GM23338 (cell line): ENCODE results near the gene ROR1. TPM values are rescaled to one million over a fixed set of nuclear protein-coding genes. Genes with fewer than 3 reads are reported as not detected.

ENCODE experiments used
- ATAC-seq: fragments of 200-7000 bp; cut with Tn5 transposase; 3 replicates; pipeline ENCODE4 v1.9.1; 2020
- DNase-seq: peaks from one replicate; pipeline ENCODE4 v3.0.0-alpha.2; 2015; ENCODE audit warnings: low spot score
- H2AFZ ChIP-seq: fragments of 200-600 bp; sonication (generic); 2 replicates; pipeline ENCODE4 v1.8.0; 2016; ENCODE audit warnings: antibody characterized with exemption, mild to moderate bottlenecking, moderate library complexity
- H3F3A ChIP-seq: fragments of 200-600 bp; sonication (generic); replicated peaks from 2 replicates; pipeline ENCODE4 v1.8.0; 2017; ENCODE audit warnings: antibody characterized with exemption, mixed run types, low read depth
- H3K27ac ChIP-seq: fragments of 200-600 bp; sonication (generic); 2 replicates; pipeline ENCODE4 v1.6.1; 2016; ENCODE audit warnings: low read depth
- H3K27me3 ChIP-seq: fragments of 200-600 bp; sonication (generic); 2 replicates; pipeline ENCODE4 v1.8.0; 2016; ENCODE audit warnings: mild to moderate bottlenecking, mixed run types, moderate library complexity; ENCODE audit not compliant: insufficient read depth
- H3K36me3 ChIP-seq: fragments of 200-600 bp; sonication (generic); 2 replicates; pipeline ENCODE4 v1.8.0; 2016; ENCODE audit warnings: mild to moderate bottlenecking; ENCODE audit not compliant: insufficient read depth
- H3K4me1 ChIP-seq: fragments of 200-600 bp; sonication (generic); 2 replicates; pipeline ENCODE4 v1.8.0; 2016; ENCODE audit warnings: mild to moderate bottlenecking, moderate library complexity; ENCODE audit not compliant: insufficient read depth
- H3K4me2 ChIP-seq: fragments of 200-600 bp; sonication (generic); 2 replicates; pipeline ENCODE4 v1.7.1; 2017; ENCODE audit warnings: mixed run types
- H3K4me3 ChIP-seq: fragments of 200-600 bp; sonication (generic); 2 replicates; pipeline ENCODE4 v1.6.1; 2016; ENCODE audit warnings: mixed run types
- H3K79me2 ChIP-seq: fragments of 200-600 bp; sonication (generic); replicated peaks from 2 replicates; pipeline ENCODE4 v1.8.0; 2017; ENCODE audit warnings: mild to moderate bottlenecking; ENCODE audit not compliant: insufficient read depth
- H3K9me2 ChIP-seq: fragments of 200-600 bp; sonication (generic); 2 replicates; pipeline ENCODE4 v1.8.0; 2017; ENCODE audit not compliant: insufficient read depth
- H4K20me1 ChIP-seq: fragments of 200-600 bp; sonication (generic); replicated peaks from 2 replicates; pipeline ENCODE4 v1.8.0; 2017; ENCODE audit warnings: mild to moderate bottlenecking; ENCODE audit not compliant: insufficient read depth
- H3K27ac Mint-ChIP-seq: 2 replicates; pipeline ENCODE4 v1.8.0; 2020; ENCODE audit warnings: inconsistent platforms, mild to moderate bottlenecking, moderate library complexity, mixed read lengths
- H3K27me3 Mint-ChIP-seq: 3 replicates; pipeline ENCODE4 v1.8.0; 2022; ENCODE audit warnings: low read depth, mild to moderate bottlenecking, moderate library complexity, mixed read lengths, inconsistent platforms; ENCODE audit not compliant: insufficient read depth, poor library complexity
- H3K36me3 Mint-ChIP-seq: 3 replicates; pipeline ENCODE4 v1.8.0; 2021; ENCODE audit warnings: low read depth, mild to moderate bottlenecking, inconsistent platforms, moderate library complexity, mixed read lengths
- H3K4me1 Mint-ChIP-seq: 3 replicates; pipeline ENCODE4 v1.8.0; 2020; ENCODE audit warnings: mild to moderate bottlenecking, inconsistent platforms, mixed read lengths
- H3K4me3 Mint-ChIP-seq: 3 replicates; pipeline ENCODE4 v1.8.0; 2021; ENCODE audit warnings: moderate library complexity, mild to moderate bottlenecking, inconsistent platforms, mixed read lengths
- H3K9me3 Mint-ChIP-seq: 3 replicates; pipeline ENCODE4 v1.8.0; 2020; ENCODE audit warnings: moderate library complexity, mild to moderate bottlenecking, inconsistent platforms, mixed read lengths
- CREB1 ChIP-seq: fragments of 250-450 bp; sonication (Bioruptor Pico); IDR thresholded peaks from 2 replicates; pipeline ENCODE4 v1.5.0; 2020; ENCODE audit warnings: low read depth, mild to moderate bottlenecking, moderate library complexity
- CTCF ChIP-seq, 2 experiments: fragments of 200-600 bp in 1 of 2; sonication (generic) in 1 of 2; conservative IDR thresholded peaks; 2 replicates each; pipeline versions ENCODE4 v1.5.1 to v1.6.1; 2016 to 2017; ENCODE audit warnings: antibody characterized with exemption in 2 of 2, low read depth in 2 of 2, mild to moderate bottlenecking in 2 of 2, moderate library complexity in 1 of 2
- EZH2 ChIP-seq: fragments of 200-600 bp; sonication (generic); IDR thresholded peaks from one replicate; pipeline ENCODE4 v1.8.0; 2017; ENCODE audit warnings: antibody characterized with exemption, mild to moderate bottlenecking, low read depth; ENCODE audit not compliant: unreplicated experiment
- EZH2phosphoT487 ChIP-seq: fragments of 200-600 bp; sonication (generic); IDR thresholded peaks from one replicate; pipeline ENCODE4 v1.8.1; 2018; ENCODE audit warnings: antibody characterized with exemption; ENCODE audit not compliant: unreplicated experiment
- JUNB ChIP-seq: IDR thresholded peaks from one replicate; pipeline ENCODE4 v1.6.1; 2016; ENCODE audit warnings: antibody characterized with exemption; ENCODE audit not compliant: unreplicated experiment
- NANOG ChIP-seq: IDR thresholded peaks from 2 replicates; pipeline ENCODE4 v1.6.1; 2016; ENCODE audit warnings: antibody characterized with exemption, borderline replicate concordance
- POLR2AphosphoS5 ChIP-seq: IDR thresholded peaks from 2 replicates; pipeline ENCODE4 v1.6.1; 2016; ENCODE audit warnings: antibody characterized with exemption, low read depth
- STAT1 ChIP-seq: IDR thresholded peaks from one replicate; pipeline ENCODE4 v1.6.1; 2016; ENCODE audit warnings: antibody characterized with exemption; ENCODE audit not compliant: unreplicated experiment
- ZNF114 ChIP-seq: fragments of 250-450 bp; sonication (Bioruptor Pico); IDR thresholded peaks from 2 replicates; pipeline ENCODE4 v1.5.0; 2020; ENCODE audit warnings: mild to moderate bottlenecking, moderate library complexity
- ZNF331 ChIP-seq: fragments of 250-450 bp; sonication (Bioruptor Pico); IDR thresholded peaks from 2 replicates; pipeline ENCODE4 v1.5.0; 2020; ENCODE audit warnings: low read depth, mild to moderate bottlenecking, moderate library complexity
- ZNF462 ChIP-seq: fragments of 250-450 bp; sonication (Bioruptor Pico); IDR thresholded peaks from 2 replicates; pipeline ENCODE4 v1.5.0; 2020; ENCODE audit warnings: mild to moderate bottlenecking, moderate library complexity
- polyA plus RNA-seq: library from polyadenylated mRNA; unstranded; fragments of >200 nt; fragmentation: Nextera tagmentation; extraction: Ambion mirVana; gene quantifications from 2 replicates; pipeline ENCODE4 v1.2.1, GENCODE V29; 2016
- total RNA-seq: library from RNA; depleted of rRNA; stranded (reverse); fragments of >200 nt; shearing (Covaris generic); gene quantifications from 2 replicates; pipeline ENCODE4 v1.2.3, GENCODE V29; 2014
- TF ChIP-seq, protein P1 (sequence below): IDR thresholded peaks from one replicate; pipeline ENCODE4 v1.6.1; 2018; ENCODE audit warnings: antibody characterized with exemption; ENCODE audit not compliant: unreplicated experiment
- TF ChIP-seq, protein P2 (sequence below): IDR thresholded peaks from 2 replicates; pipeline ENCODE4 v1.6.1; 2016; ENCODE audit warnings: antibody characterized with exemption

ROR1 gene
- total and polyA plus RNA-seq, 2 experiments from 2014 or later: 59.7 to 96.0 TPM

DNA sequence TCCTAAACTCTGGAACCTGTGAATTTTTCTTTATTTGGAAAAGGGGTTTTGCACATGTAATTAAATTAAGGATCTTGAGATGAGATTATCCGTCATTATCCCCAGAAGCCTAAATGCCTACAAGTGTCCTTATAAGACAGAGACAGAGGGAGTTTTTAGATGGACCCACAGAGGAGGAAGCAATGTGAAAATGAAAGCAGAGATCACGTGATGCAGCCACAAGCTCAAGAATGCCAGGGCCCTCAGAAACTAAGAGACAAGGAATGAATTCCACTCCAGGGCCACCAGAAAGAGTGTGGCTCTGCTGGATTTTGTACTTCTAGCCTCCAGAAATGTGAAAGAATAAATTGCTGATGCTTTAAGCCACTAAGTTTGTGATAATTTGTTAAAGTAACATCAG is 246.0 kb downstream of the ROR1 start:
- peak; percentile 57 for ATAC-seq

More for the DNA sequence above, 246.0 kb downstream of the ROR1 start:
- H3K9me3 Mint-ChIP-seq: no peaks in the 10 kb centered on the region
- Histone ChIP-seq H3K4me1 (no peaks in the 10 kb centered on the region; the same call in 1 of the 2 replicates), H4K20me1 (peaks cover 4% of the 10 kb centered on the region), H3K4me2 (no peak overlapping the region), H3K36me3 (no peaks in the 10 kb centered on the region; the same call in 1 of the 2 replicates), H2AFZ (no peak overlapping the region), H3F3A (no peaks in the 10 kb centered on the region), H3K4me3 (no peak overlapping the region), H3K79me2 (no peaks in the 10 kb centered on the region), H3K27me3 (no peaks in the 10 kb centered on the region), H3K27ac (no peak overlapping the region), H3K9me2 (peaks cover 4% of the 10 kb centered on the region)
- DNase-seq: peak; percentile 41
- H3K27me3 Mint-ChIP-seq: peaks cover 2% of the 10 kb centered on the region
- TF ChIP-seq ZNF462 (CRISPR knock-in tag) (no peak), CREB1 (no peak), CTCF (conservative IDR thresholded peaks at IDR 0.05; ENCODE audit: low read depth in 2 of 2) (no peak), EZH2 (no peak), JUNB (no peak), STAT1 (no peak), ZNF114 (CRISPR knock-in tag) (no peak), NANOG (no peak), POLR2AphosphoS5 (no peak), EZH2phosphoT487 (no peak), ZNF331 (no peak)
- TF ChIP-seq, protein P1, sequence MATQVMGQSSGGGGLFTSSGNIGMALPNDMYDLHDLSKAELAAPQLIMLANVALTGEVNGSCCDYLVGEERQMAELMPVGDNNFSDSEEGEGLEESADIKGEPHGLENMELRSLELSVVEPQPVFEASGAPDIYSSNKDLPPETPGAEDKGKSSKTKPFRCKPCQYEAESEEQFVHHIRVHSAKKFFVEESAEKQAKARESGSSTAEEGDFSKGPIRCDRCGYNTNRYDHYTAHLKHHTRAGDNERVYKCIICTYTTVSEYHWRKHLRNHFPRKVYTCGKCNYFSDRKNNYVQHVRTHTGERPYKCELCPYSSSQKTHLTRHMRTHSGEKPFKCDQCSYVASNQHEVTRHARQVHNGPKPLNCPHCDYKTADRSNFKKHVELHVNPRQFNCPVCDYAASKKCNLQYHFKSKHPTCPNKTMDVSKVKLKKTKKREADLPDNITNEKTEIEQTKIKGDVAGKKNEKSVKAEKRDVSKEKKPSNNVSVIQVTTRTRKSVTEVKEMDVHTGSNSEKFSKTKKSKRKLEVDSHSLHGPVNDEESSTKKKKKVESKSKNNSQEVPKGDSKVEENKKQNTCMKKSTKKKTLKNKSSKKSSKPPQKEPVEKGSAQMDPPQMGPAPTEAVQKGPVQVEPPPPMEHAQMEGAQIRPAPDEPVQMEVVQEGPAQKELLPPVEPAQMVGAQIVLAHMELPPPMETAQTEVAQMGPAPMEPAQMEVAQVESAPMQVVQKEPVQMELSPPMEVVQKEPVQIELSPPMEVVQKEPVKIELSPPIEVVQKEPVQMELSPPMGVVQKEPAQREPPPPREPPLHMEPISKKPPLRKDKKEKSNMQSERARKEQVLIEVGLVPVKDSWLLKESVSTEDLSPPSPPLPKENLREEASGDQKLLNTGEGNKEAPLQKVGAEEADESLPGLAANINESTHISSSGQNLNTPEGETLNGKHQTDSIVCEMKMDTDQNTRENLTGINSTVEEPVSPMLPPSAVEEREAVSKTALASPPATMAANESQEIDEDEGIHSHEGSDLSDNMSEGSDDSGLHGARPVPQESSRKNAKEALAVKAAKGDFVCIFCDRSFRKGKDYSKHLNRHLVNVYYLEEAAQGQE: no peak
- TF ChIP-seq, protein P2, sequence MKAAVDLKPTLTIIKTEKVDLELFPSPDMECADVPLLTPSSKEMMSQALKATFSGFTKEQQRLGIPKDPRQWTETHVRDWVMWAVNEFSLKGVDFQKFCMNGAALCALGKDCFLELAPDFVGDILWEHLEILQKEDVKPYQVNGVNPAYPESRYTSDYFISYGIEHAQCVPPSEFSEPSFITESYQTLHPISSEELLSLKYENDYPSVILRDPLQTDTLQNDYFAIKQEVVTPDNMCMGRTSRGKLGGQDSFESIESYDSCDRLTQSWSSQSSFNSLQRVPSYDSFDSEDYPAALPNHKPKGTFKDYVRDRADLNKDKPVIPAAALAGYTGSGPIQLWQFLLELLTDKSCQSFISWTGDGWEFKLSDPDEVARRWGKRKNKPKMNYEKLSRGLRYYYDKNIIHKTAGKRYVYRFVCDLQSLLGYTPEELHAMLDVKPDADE: no peak
- H3K27ac Mint-ChIP-seq: peak overlapping the region; percentile 1; the same call in 1 of the 2 replicates
- H3K4me1 Mint-ChIP-seq: peaks cover 21% of the 10 kb centered on the region
- peaks cover 28% of the 10 kb centered on the region for H3K36me3 Mint-ChIP-seq
- no peak overlapping the region for H3K4me3 Mint-ChIP-seq
